Anterior cingulate cortex (tissue), 58 donors: ENCODE data around the gene DROSHA.
"Not testable (repeated sequence)": the region's sequence is repeated elsewhere in the genome, so short reads cannot be mapped to it uniquely, and the experiment has no call there.

ENCODE experiments used
- DNase-seq, 58 donors: peaks; one replicate each; lab custom pipeline; 2025; lab: John Stamatoyannopoulos, UW

Gene DROSHA

DNA sequence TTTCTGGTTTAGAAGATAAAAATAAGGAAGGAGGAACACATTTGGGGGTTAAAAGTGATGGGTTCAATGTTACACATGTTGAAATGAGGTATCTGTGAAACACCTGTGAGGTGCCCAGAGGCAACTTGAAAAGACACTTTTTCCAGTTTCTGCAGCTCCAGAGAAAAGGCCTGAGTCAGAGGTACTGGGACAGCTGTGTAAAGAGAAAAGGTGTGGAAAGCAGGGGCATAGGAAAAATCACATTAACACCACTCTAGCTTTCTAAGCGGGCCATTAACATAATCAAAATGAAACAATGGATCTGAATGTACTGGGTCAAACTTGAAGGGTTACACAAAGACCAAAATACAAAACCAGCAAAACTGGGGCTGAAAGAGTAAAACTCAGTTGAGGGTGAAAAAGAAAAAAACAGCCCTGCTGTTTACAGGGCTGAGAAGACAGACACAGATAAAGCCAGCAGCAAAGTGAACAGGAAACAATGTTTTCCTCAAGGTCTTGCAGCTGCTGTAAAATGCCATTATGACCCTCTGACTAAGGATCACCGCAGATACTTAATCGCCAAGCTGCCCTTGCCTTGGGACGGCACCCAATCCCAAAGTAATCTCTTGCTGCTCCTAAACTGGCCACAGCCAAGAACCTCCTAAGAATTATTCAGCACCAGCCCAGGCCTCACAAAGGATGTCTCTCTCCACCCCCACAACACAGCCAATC, 104.7 kb downstream of the DROSHA start:
- DNase-seq = no peak

DNA sequence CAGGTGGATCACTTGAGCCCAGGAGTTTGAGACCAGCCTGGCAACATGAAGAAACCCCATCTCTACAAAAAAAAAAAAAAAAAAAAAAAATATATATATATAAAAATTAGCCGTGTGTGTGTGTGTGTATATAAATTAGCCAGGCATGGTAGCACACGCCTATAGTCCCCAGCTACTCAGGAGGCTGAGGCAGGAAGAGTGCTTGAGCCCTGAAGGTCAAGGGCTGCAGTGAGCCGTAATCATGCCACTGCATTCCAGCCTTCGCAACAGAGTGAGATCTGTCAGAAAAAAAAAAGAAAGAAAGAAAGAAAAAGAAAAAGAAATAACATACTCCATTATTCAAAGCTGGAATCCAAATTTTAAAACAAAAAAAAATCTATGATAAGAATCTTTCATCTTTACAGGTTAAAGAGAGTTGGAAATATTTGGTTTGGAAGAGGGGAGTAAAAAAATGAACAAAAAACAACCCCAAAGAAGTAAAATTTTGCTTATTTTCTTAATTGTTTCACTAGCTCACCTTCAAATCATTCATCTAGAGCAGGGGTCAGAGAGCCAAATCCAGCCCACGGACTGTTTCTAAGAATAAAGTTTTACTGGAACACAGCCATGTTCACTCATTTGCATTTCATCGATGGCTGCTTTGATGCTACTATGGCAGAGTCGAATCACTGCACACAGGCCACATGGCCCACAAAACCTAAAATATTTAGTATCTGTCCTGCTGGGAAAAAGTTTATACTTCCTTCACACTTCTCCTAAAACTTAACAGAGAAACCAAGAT, 109.9 kb downstream of the DROSHA start:
- DNase-seq = no peak

DNA sequence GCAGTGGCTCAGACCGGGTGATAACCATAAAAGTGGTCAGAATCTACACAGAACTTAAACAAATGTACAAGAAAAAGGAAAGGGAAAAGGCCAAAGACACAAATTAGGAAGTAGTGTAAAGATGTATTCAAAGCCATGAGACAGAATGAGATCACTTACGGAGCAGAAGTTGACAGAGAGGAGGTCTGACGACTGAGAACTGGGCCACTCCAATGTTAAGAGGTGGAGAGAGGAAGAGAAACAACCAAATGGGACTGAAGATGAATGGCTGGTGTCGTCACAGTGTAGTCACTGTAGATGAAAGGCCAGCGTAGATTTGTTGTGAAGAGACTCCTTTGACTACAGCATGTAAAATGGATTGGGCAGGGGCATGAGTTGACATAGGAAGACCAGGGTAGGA, 114.4 kb downstream of the DROSHA start:
- DNase-seq = no peak

DNA sequence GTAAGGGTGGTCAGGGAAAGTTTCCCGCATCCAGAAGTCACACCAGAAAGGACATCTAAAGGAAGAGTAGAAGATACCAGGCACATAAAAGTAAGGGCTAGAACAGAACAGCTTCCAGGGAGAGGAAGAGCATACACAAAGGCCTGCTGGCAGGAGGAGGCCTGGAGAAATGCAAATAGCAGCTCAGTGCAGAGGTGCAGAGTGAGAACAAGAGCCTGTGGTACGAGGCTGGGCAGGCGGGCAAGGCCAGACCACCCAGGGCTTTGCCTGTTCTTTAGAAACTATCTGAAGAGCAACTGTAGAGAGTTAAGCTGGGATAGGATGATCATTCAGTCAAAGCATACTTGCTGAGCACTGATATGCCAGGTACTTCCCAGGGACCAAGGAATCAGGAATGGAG, 115.3 kb downstream of the DROSHA start:
- DNase-seq = no peak

DNA sequence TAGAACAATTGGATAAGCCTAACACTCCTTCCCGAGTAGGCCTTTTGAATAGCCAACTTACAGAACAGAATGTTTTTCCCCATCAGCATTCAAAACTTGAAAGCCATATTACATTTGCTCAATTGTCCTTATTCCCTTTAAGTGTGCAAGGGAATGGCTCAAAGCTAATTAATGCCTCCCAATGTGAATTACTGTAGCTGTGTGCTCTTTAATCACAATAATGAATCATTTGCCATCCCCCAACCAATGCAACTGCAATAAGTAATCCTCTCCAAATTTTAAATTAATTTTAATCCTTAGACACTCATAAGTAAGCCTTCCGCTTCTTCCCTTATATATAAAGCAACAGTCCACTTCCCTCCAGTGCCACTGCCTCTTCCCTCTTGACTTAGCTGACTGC, 115.9 kb downstream of the DROSHA start:
- no peak for DNase-seq

DNA sequence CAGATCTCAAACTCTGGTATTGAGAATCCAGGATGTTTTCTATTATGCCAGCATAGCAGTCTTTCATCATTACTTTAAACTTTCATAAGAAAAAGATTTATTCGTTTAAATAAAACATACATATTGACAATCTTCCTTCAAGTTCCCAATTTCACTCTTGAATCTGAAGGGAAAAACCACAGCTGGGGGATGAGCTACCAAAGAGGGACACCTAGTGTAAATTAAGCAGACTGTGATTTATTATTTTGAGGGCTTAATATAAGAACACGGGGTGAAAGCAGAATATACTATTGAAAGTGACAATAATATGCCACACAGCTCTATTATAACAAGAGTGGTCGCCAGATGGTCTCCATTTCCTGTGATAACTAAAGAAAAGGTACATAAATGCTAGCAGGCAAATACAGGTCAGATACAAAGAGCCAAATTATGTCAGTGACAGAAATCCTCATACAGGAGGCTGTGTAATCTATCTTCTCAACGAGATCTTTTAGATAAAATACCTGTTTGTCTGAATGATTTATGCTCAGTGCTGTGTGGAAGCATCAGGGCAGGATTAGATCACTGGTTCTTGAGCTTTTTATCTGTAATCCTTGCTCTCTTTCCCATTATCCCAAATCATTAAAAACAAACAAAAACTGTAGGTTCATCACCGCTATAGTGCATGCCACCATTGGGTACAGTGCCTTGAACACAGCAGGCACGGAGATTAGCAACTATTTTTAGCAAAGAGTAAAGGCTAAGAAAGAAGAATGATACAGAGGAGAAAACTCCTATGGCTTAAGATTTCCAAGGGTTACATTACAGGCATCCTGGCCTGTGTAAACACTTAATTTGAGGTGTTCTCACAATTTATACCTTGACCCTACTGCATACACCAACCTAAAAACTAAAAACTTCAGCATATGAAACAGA, 116.6 kb downstream of the DROSHA start:
- DNase-seq = no peak

GRCh38 chr5:31413030-31413812, 118.7 kb downstream of the DROSHA start:
- peak in 1 of 58 donors; percentile 8 for DNase-seq

DNA sequence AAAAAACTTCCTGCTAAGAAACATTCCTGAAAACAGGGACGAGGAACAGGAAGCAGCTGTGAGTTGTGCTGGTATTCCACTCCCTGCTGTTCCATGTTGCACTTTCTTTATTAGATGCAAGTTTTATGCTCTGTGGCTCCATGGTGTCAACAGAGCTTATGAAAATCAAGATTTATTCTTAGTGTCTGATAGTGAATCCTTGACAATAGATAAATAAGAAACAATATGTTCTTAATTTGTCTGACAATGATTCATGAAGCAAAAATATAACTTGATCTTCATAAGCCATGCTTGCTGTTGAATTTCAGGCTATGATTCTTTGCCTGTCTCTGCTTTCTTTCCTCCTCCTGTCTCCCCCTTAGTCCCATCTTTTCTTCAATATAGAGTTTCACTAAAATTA, 119.6 kb downstream of the DROSHA start:
- no peak for DNase-seq

DNA sequence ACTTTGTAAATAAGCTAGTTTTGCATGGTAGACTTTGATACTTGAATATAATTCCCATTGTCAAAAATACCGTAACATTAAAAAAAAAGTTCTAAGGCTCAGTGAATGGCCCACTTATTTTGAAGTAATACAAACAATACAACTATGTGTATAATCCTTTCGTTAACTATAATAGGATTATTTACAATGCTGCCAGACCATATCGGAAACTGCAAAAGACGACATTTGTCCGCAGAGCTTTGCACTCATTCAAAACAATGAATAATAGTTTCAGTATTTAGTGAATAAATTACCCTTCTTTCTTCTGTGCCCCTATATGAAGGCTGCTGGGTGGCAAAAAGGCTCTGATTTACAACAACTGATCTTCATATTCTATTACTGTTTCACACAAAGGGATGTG, 121.8 kb downstream of the DROSHA start:
- peak in 5 of 58 donors; percentile 3 to 6 (median 4) for DNase-seq

DNA sequence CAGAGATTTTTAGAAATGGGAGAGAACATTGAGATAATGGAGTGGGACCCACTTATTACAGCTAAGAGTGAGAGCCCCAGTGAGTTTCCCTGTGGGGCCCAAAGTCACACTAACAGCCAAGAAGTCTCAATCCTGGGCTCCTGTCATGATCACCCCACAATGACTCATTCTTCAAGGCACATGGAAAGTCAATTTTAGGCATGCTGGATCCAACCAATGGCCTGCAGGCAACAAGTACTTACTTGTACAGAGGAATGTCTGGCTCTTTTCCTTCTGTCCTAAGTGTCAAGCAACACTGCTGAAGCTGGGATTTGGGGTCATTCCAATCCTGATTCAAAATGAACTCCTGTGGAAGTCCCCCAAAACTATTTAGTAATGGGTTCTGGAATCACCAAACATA, 123.1 kb downstream of the DROSHA start:
- no peak for DNase-seq

GRCh38 chr5:31407921-31408693, 123.8 kb downstream of the DROSHA start:
- no peak for DNase-seq

- DNase-seq = no peak
These were observed 127.6 kb downstream of the DROSHA start for GRCh38 chr5:31404325-31404724.

DNA sequence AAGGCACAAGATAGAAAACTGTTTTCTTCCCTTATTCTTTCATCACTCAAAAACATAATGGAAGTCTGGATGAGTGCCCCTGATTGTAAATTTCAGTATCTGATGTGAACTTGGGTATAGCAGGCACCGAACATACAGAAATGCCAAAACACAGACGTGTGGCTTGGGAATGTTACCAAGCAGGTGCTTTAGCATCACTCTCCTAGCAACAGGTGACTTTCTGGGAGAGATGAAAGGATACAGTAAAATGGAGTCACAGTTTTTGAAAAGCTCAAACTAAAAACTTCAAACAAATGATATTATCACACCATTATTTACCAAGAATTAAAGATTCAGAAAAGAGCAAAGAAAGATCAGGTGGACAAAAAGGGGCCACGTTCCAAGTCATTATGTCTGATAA, 130.2 kb downstream of the DROSHA start:
- no peak for DNase-seq

GRCh38 chr5:31397926-31398557, 133.9 kb downstream of the DROSHA start:
- no peak for DNase-seq

DNA sequence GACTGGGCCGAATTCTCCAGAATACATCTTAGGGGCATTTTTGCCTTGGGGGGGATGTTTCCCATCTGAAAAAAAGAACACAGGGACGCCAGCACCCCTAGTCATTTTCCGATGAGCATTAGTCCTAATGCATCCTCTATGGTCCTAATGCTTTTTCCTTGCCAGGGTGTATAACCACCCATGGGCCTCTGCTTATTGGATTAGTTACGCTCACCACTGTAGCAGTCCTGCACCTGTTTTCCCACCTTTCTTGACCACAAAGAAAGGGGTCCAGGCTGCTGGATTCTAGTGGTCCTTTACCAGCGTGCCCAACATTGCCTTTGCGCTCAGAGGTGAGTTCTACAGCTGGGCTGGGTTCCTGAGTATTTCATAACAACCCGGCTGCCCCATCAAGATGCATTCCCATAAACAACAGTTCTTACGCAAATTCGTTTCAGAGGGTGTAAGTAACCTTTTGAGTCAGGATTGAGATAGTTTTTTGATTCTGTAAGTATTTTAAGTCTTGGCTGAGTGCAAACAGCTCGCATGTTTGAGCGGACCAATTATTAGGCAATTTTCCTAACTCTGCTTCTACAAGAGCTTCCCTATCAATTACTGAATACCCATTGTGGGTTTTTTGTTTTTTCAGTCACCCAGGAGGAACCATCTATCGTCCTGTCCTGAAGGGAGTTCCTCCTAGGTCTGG, 135.1 kb downstream of the DROSHA start:
- no peak for DNase-seq

DNA sequence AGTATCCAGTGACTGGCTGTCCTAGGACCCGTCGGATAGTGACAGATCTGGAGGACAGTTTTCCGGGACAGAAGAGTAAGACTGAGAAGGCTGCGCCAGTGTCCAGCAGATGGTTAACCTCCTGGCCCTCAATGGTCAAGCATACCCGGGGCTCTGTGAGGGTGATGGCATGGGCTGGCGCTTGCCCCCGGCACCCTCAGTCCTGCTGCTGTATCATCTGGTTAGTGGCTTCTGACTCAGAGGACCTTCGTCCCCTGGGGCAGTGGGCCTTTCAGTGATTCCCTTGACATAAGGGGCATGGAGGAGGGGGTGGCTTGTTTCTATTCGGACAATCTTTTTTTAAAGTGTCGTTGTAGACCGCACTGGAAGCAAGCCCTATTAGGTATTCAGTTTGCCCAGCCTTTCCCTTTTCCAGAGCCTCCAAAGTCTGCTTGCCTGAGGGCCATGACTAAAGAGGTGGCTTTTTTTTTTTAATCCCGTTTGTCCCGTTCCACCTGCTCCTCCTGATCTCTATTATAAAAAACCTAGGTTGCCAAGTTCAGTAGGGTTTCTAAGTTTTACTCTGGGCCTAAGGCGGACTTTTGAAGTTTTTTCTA, 136.3 kb downstream of the DROSHA start:
- DNase-seq = not testable (repeated sequence)

- no peak for DNase-seq
These were observed 138.8 kb downstream of the DROSHA start for GRCh38 chr5:31393126-31393525.

GRCh38 chr5:31392061-31392460, 139.8 kb downstream of the DROSHA start:
- no peak for DNase-seq
